ENCODE data around the gene SRPK3. TPM values are rescaled to one million over a fixed set of nuclear protein-coding genes. Genes with fewer than 3 reads are reported as not detected.
"Not testable (repeated sequence)": the region's sequence is repeated elsewhere in the genome, so short reads cannot be mapped to it uniquely, and the experiment has no call there.

The SRPK3 gene
- total RNA-seq, 1 experiment from 2014 or later, result 0.14 TPM

- no peak for TF ChIP-seq CTCF (IDR thresholded peaks at IDR 0.05; ENCODE audit: unreplicated experiment)
- Mint-ChIP-seq H3K4me3 (ENCODE audit: low read depth, unreplicated experiment) (no peak overlapping the region), H3K9me3 (ENCODE audit: low read depth, unreplicated experiment) (no peaks in the 10 kb centered on the region), H3K4me1 (ENCODE audit: low read depth, unreplicated experiment) (no peaks in the 10 kb centered on the region), H3K27ac (ENCODE audit: unreplicated experiment) (no peak overlapping the region), H3K36me3 (ENCODE audit: insufficient read depth, unreplicated experiment) (no peaks in the 10 kb centered on the region), H3K27me3 (ENCODE audit: unreplicated experiment) (no peaks in the 10 kb centered on the region)
- CTCF ChIA-PET, result no interaction called here
- DNase-seq, result no peak
- intact Hi-C loops (cut with micrococcal nuclease; ENCODE audit: unreplicated experiment), result no loop called here
- no TSS peak for BruUV-seq (replicated peaks)
Observed at GRCh38 chrX:153741446-153741845, 39.4 kb upstream of the SRPK3 start.

DNA sequence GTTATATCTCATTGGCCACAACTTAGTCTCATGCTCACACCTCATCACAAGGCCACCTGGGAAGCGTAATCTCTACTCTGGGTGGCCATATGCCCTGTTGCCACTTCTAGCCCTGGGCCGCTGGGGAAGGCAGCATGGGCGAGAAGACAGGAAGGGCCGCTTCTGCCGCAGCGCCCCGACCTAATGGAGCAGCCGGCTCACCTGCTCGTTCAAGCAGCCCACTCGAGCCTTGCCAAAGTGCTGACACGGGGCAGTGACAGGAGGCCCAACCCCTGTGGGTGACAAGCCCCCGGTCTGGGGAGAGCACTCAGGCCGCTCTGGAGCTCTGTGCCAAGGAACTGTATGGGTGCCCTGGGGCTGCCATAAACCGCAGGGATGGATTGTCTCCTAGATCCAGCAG lies 38.7 kb upstream of the SRPK3 start:
- H3K4me1 Mint-ChIP-seq (ENCODE audit: low read depth, unreplicated experiment); BruUV-seq (replicated peaks); H3K9me3 Mint-ChIP-seq (ENCODE audit: low read depth, unreplicated experiment); H3K4me3 Mint-ChIP-seq (ENCODE audit: low read depth, unreplicated experiment); H3K36me3 Mint-ChIP-seq (ENCODE audit: insufficient read depth, unreplicated experiment); intact Hi-C loops (cut with micrococcal nuclease; ENCODE audit: unreplicated experiment); DNase-seq; H3K27ac Mint-ChIP-seq (ENCODE audit: unreplicated experiment); H3K27me3 Mint-ChIP-seq (ENCODE audit: unreplicated experiment); CTCF ChIA-PET: not testable (repeated sequence)

GRCh38 chrX:153742796-153743467 lies 37.9 kb upstream of the SRPK3 start:
- DNase-seq; H3K27me3 Mint-ChIP-seq (ENCODE audit: unreplicated experiment); H3K4me1 Mint-ChIP-seq (ENCODE audit: low read depth, unreplicated experiment); H3K4me3 Mint-ChIP-seq (ENCODE audit: low read depth, unreplicated experiment); H3K27ac Mint-ChIP-seq (ENCODE audit: unreplicated experiment); H3K9me3 Mint-ChIP-seq (ENCODE audit: low read depth, unreplicated experiment); H3K36me3 Mint-ChIP-seq (ENCODE audit: insufficient read depth, unreplicated experiment); CTCF ChIA-PET; intact Hi-C loops (cut with micrococcal nuclease; ENCODE audit: unreplicated experiment); BruUV-seq (replicated peaks): not testable (repeated sequence)

- CTCF ChIA-PET; H3K4me3 Mint-ChIP-seq (ENCODE audit: low read depth, unreplicated experiment); H3K4me1 Mint-ChIP-seq (ENCODE audit: low read depth, unreplicated experiment); BruUV-seq (replicated peaks); H3K27me3 Mint-ChIP-seq (ENCODE audit: unreplicated experiment); H3K9me3 Mint-ChIP-seq (ENCODE audit: low read depth, unreplicated experiment); H3K36me3 Mint-ChIP-seq (ENCODE audit: insufficient read depth, unreplicated experiment); intact Hi-C loops (cut with micrococcal nuclease; ENCODE audit: unreplicated experiment); DNase-seq; H3K27ac Mint-ChIP-seq (ENCODE audit: unreplicated experiment): not testable (repeated sequence)
Observed at GRCh38 chrX:153743468-153744209, 37.2 kb upstream of the SRPK3 start.

- CTCF ChIA-PET, result no interaction called here
- no peak overlapping the region for H3K27ac Mint-ChIP-seq (ENCODE audit: unreplicated experiment)
- no peaks in the 10 kb centered on the region for H3K9me3 Mint-ChIP-seq (ENCODE audit: low read depth, unreplicated experiment)
- no TSS peak for BruUV-seq (replicated peaks)
- H3K4me1 Mint-ChIP-seq (ENCODE audit: low read depth, unreplicated experiment), result no peaks in the 10 kb centered on the region
- no peak for DNase-seq
- intact Hi-C loops (cut with micrococcal nuclease; ENCODE audit: unreplicated experiment), result no loop called here
- H3K4me3 Mint-ChIP-seq (ENCODE audit: low read depth, unreplicated experiment), result no peak overlapping the region
- H3K36me3 Mint-ChIP-seq (ENCODE audit: insufficient read depth, unreplicated experiment), result no peaks in the 10 kb centered on the region
- no peak for TF ChIP-seq CTCF (IDR thresholded peaks at IDR 0.05; ENCODE audit: unreplicated experiment)
- H3K27me3 Mint-ChIP-seq (ENCODE audit: unreplicated experiment), result no peaks in the 10 kb centered on the region
Observed at GRCh38 chrX:153744210-153745066, 36.4 kb upstream of the SRPK3 start.

DNA sequence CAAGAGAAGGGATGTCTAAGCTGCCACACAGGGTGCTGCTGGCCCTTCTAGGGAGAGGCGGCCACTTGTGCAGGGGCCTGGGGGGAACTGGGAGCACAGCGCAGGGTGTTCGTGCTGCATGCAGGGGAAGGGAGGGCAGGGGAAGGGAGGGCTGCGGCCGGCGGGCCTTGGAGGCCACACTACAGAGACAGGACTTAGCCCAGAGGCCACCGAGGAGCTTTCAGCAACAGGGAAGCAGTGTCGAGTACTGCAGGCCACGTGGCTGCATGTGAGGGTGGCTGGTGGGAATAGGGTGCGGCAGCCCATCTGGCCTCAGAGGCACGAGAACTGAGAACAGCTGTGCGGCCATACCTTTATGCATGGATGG lies 35.8 kb upstream of the SRPK3 start:
- H3K27ac Mint-ChIP-seq (ENCODE audit: unreplicated experiment); CTCF ChIA-PET; intact Hi-C loops (cut with micrococcal nuclease; ENCODE audit: unreplicated experiment); BruUV-seq (replicated peaks); DNase-seq; H3K4me1 Mint-ChIP-seq (ENCODE audit: low read depth, unreplicated experiment); H3K27me3 Mint-ChIP-seq (ENCODE audit: unreplicated experiment); H3K36me3 Mint-ChIP-seq (ENCODE audit: insufficient read depth, unreplicated experiment); H3K9me3 Mint-ChIP-seq (ENCODE audit: low read depth, unreplicated experiment); H3K4me3 Mint-ChIP-seq (ENCODE audit: low read depth, unreplicated experiment): not testable (repeated sequence)
